Omental fat pad (tissue), 4 donors: ENCODE data around the gene SHC2. TPM values are rescaled to one million over a fixed set of nuclear protein-coding genes. Genes with fewer than 3 reads are reported as not detected.

ENCODE experiments used
- ATAC-seq: fragments of 150-250 bp; one replicate; pipeline ENCODE4 v1.9.1; 2016; ENCODE audit warnings: mild to moderate bottlenecking, moderate library complexity; ENCODE audit not compliant: low FRiP score
- DNase-seq: peaks from one replicate; pipeline ENCODE4 v3.0.0-alpha.2; 2019; ENCODE audit warnings: low spot score
- total RNA-seq, 4 donors: library from RNA; depleted of rRNA; stranded (reverse); fragments of >200 nt; gene quantifications; one replicate each; pipeline ENCODE4 v1.1.0, GENCODE V29; 2016
- TF ChIP-seq, protein P1 (sequence below), 3 donors: fragments of 450-650 bp; IDR thresholded peaks; one replicate each; pipeline ENCODE4 v1.5.1; 2016 to 2017; ENCODE audit warnings: antibody characterized with exemption in 3 of 3, mild to moderate bottlenecking in 3 of 3, moderate library complexity in 2 of 3

SHC2 gene
- total RNA-seq, 4 donors from 2014 or later = 11.7 to 27.1 (median 18.8) TPM

DNA sequence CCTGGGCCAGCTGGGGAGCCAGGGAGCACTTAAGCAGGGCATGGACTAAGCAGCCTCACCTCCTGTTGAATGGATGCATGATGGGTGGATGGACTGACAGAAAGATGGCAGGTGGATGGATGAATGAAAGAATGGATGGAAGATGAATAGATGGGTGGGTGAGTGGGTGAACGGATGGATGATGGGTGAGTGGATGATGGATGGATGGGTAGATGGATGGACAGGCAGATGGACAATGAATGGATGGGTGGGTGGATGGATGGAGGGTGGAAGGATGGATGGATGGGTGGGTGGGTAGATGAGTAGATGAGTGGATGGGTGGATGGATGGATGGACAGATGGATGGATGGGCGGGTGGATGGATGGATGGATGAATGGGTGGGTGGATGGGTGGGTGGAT lies 18.7 kb downstream of the SHC2 start:
- no peak for DNase-seq
- TF ChIP-seq, protein P1, sequence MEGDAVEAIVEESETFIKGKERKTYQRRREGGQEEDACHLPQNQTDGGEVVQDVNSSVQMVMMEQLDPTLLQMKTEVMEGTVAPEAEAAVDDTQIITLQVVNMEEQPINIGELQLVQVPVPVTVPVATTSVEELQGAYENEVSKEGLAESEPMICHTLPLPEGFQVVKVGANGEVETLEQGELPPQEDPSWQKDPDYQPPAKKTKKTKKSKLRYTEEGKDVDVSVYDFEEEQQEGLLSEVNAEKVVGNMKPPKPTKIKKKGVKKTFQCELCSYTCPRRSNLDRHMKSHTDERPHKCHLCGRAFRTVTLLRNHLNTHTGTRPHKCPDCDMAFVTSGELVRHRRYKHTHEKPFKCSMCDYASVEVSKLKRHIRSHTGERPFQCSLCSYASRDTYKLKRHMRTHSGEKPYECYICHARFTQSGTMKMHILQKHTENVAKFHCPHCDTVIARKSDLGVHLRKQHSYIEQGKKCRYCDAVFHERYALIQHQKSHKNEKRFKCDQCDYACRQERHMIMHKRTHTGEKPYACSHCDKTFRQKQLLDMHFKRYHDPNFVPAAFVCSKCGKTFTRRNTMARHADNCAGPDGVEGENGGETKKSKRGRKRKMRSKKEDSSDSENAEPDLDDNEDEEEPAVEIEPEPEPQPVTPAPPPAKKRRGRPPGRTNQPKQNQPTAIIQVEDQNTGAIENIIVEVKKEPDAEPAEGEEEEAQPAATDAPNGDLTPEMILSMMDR (IDR thresholded peaks at IDR 0.05) = no peak
- ATAC-seq = no peak

GRCh38 chr19:441213-441836 lies 19.5 kb downstream of the SHC2 start:
- ATAC-seq (no peak), DNase-seq (no peak)
- TF ChIP-seq, protein P1 (IDR thresholded peaks at IDR 0.05) = no peak

- TF ChIP-seq, protein P1 (IDR thresholded peaks at IDR 0.05) = no peak
- DNase-seq (no peak), ATAC-seq (no peak)
Observed at GRCh38 chr19:440391-441212, 20.2 kb downstream of the SHC2 start.

DNA sequence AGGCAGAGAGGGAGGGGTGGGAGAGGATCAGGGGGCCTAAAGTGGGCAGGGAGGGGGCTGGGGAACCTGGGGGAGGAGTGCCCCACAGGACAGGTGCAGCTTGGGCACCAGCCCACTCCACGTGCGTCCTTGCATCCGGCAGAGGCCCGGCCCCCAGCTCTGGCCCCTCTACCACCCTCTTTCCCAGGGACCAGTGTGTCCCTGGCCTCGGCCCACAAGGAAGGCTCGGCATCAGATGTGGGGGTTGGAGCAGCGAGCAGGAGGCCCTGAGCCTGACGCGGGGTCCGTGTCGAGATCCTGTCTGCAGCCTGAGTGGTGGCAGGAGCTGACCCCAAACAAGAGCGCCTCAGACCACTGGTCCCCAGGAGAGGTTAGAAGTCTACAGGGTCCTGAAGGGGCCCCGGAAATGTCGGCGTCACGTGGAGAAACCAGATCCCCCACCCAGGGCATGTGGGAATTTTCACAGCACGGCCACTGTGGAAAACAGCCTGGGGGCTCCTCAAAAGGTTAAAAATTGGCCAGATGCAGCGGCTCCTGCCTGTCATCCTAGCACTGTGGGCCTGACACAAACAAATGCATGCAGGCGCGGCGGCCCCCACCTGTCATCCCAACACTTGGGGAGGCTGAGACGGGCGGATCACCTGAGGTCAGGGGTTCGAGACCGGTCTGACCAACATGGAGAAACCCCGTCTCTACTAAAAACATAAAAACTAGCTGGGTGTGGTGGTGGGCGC lies 21.5 kb downstream of the SHC2 start:
- DNase-seq = no peak

DNA sequence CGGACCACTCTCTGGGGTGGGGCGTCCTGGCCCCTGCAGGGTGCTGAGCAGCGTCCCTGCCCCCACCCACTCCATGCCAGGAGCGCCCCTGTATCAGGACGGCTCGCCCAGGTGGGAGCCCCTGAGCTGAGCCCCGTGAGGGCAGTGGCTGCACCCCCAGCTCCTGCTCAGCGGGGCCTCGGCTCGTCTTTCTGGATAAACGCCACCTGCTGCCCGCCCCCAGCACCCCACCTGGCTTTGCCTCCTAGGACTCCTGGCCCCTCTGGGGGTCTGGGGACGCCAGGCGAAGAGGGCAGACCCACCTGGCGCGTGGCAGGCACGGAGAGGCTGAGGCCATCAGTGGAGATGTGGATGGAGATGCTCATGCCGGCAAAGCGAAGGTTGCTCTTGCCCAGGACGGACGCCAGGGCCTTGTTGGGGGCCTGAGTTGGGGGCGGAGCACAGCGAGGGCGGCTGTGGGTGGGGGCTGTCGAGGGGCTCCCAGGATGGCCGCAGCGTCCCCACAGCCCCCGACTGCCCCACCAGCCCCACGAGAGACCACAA lies 22.3 kb downstream of the SHC2 start:
- no peak for DNase-seq
- no peak for ATAC-seq
- TF ChIP-seq, protein P1 (IDR thresholded peaks at IDR 0.05) = no peak

More for the DNA sequence above, 21.5 kb downstream of the SHC2 start:
- TF ChIP-seq, protein P1 (IDR thresholded peaks at IDR 0.05) = no peak
- no peak for ATAC-seq

DNA sequence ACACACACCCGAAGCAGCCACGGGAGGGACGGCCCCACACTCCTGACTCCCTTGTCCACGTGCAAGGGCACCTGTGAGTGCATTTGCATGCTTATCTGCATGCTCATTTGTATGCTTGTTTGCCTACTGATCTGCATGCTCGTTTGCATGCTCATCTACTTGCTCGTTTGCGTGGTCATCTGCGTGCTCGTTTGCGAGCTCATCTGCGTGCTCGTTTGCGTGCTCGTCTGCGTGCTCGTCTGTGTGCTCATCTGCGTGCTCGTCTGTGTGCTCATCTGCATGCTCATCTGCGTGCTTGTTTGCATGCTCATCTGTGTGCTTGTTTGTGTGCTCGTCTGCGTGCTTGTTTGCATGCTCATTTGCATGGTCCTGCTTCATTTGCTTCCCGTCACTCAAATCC lies 23.8 kb downstream of the SHC2 start:
- DNase-seq (no peak), ATAC-seq (no peak)
- TF ChIP-seq, protein P1 (IDR thresholded peaks at IDR 0.05) = no peak
